Adrenal gland (tissue), 12 donors: Measurements from ENCODE around the gene TMTC4. TPM values are rescaled to one million over a fixed set of nuclear protein-coding genes. Genes with fewer than 3 reads are reported as not detected.

Experiments
- DNase-seq, 7 donors: peaks; one replicate each; pipeline ENCODE4 v3.0.0-alpha.2; 2019 to 2020
- H3K27ac ChIP-seq, 5 donors: fragments of 200-600 bp; sonication (generic) in 4 of 5; 1 replicate in 3 of 5; 2 replicates in 2 of 5; pipeline versions ENCODE4 v1.5.1 to v1.8.0; 2016 to 2020; ENCODE audit warnings: mild to moderate bottlenecking in 1 of 5
- H3K27me3 ChIP-seq: fragments of 200-600 bp; 2 replicates; pipeline ENCODE4 v1.8.0; 2021
- H3K36me3 ChIP-seq, 2 donors: fragments of 200-600 bp; replicated peaks in 1 of 2; 1 replicate in 1 of 2; 2 replicates in 1 of 2; pipeline versions ENCODE4 v1.5.1 to v1.8.0; 2018 to 2022
- H3K4me1 ChIP-seq, 2 donors: fragments of 200-600 bp; replicated peaks in 1 of 2; 1 replicate in 1 of 2; 2 replicates in 1 of 2; pipeline versions ENCODE4 v1.5.1 to v1.8.0; 2018 to 2021
- H3K4me3 ChIP-seq, 4 donors: fragments of 200-600 bp; sonication (generic) in 3 of 4; one replicate each; pipeline ENCODE4 v1.5.1; 2016 to 2018
- H3K9me3 ChIP-seq, 3 donors: fragments of 200-600 bp; sonication (generic) in 1 of 3; replicated peaks in 1 of 3; 1 replicate in 2 of 3; 2 replicates in 1 of 3; pipeline versions ENCODE4 v1.5.1 to v1.8.0; 2016 to 2021
- CTCF ChIP-seq, 6 experiments: fragments of 450-650 bp in 4 of 6; fragments of 200-600 bp in 2 of 6; sonication (generic) in 1 of 6; IDR thresholded peaks; 1 replicate in 5 of 6; 2 replicates in 1 of 6; pipeline versions ENCODE4 v1.5.1 to v1.8.0; 2016 to 2021; ENCODE audit warnings: antibody characterized with exemption in 6 of 6, mild to moderate bottlenecking in 2 of 6, moderate library complexity in 1 of 6
- POLR2A ChIP-seq, 2 donors: fragments of 450-650 bp; IDR thresholded peaks; one replicate each; pipeline ENCODE4 v1.6.1; 2017; ENCODE audit warnings: antibody characterized with exemption in 2 of 2, mild to moderate bottlenecking in 2 of 2, moderate library complexity in 1 of 2
- WGBS, 4 donors: extraction: QIAGEN DNeasy Blood & Tissue Kit in 2 of 4; methylation state at CpG; one replicate each; pipeline versions ENCODE4 v1.1.5 to v1.1.7; 2013 to 2017; 5-methylcytosine and 5-hydroxymethylcytosine counted together
- intact Hi-C, 2 donors: fragments of 100-400 bp; cut with DNase I; formaldehyde crosslinking; loops; one replicate each; pipeline versions ENCODE4 v1.14.1 to v1.15.0; 2022 to 2023
- polyA plus RNA-seq, 3 donors: library from polyadenylated mRNA; stranded (reverse); fragments of 200-250 nt in 2 of 3; fragments of 350-450 nt in 1 of 3; fragmentation: Illumina TruSeq in 1 of 3; extraction: RNeasy Lipid Tissue Mini Kit (QIAGEN cat#74804) in 1 of 3; gene quantifications; one replicate each; pipeline ENCODE4 v1.2.3, GENCODE V29; 2013 to 2014
- total RNA-seq, 9 donors: library from RNA; depleted of rRNA in 4 of 9; stranded (reverse); fragments of >200 nt in 4 of 9; fragments of 120-200 nt in 1 of 9; fragmentation: NEBNext Ultra II Directional in 1 of 9; extraction: Animal tissue kit (Norgen Biotek cat#: 25700) in 1 of 9; gene quantifications; one replicate each; pipeline versions ENCODE4 v1.1.0 to v1.2.4, GENCODE V29; 2013 to 2023
- donor health status: healthy with polysubstance abuse.
- donor health status: Bipolar disorder and iron deficiency.
- donor health status: DM: yes; HTN: yes; CAD: no.
- donor health status: DM: no; HTN: no; CAD: no.
- donor health status: DM: no; HTN: no; CAD: no.
- donor health status: DM: yes; HTN: yes; CAD: no.

The TMTC4 gene
- total and polyA plus RNA-seq, 12 donors = 3.9 to 14.7 (median 9.4) TPM

- Histone ChIP-seq H3K27ac (no peak overlapping the region), H3K4me1 (peaks cover 0 to 14% of the 10 kb centered on the region in 2 donors), H3K4me3 (peak overlapping the region in 1 of 4 donors; percentile 82), H3K9me3 (no peaks in the 10 kb centered on the region), H3K27me3 (no peaks in the 10 kb centered on the region), H3K36me3 (no peaks in the 10 kb centered on the region)
- TF ChIP-seq POLR2A (IDR thresholded peaks at IDR 0.05) = no peak
- no peak for TF ChIP-seq CTCF (IDR thresholded peaks at IDR 0.05)
- intact Hi-C loops = no loop called here
- DNase-seq = no peak
- WGBS, 4 donors = 72 to 80% (median 74%) methylated on average over 6 of the region's 6 CpGs
These were observed 85.3 kb downstream of the TMTC4 start for GRCh38 chr13:100589178-100589725.

GRCh38 chr13:100588331-100589177 is 86.0 kb downstream of the TMTC4 start, which contains the start of gene GGACT:
GGACT (minus strand) TSS chr13:100588789; CDS start chr13:100532591, 56,198 bp downstream.
- 8 to 25% (median 9%) methylated on average over 14 to 82 of the region's 82 CpGs for WGBS, 4 donors
- peaks cover 0 to 9% of the 10 kb centered on the region in 2 donors for H3K4me1 ChIP-seq
- intact Hi-C loops = no loop called here
- TF ChIP-seq CTCF (IDR thresholded peaks at IDR 0.05) (peak in 5 of 6 experiments; percentile 23 to 81 (median 75)), POLR2A (IDR thresholded peaks at IDR 0.05) (peak in 1 of 2 donors; percentile 29)
- DNase-seq = peak; percentile 56 to 79 (median 70)
- peak within 1 kb of the TSS in 4 of 5 donors; percentile 23 to 85 (median 71) for H3K27ac ChIP-seq
- H3K9me3 ChIP-seq = no peaks in the 10 kb centered on the region
- no peaks in the 10 kb centered on the region for H3K27me3 ChIP-seq
- no peaks in the 10 kb centered on the region for H3K36me3 ChIP-seq
- peak within 1 kb of the TSS in 3 of 4 donors; percentile 56 to 82 (median 74) for H3K4me3 ChIP-seq

- intact Hi-C loops = no loop called here
- no peak for DNase-seq
- WGBS, 4 donors = 89 to 96% (median 92%) methylated on average over 5 of the region's 5 CpGs
- no peaks in the 10 kb centered on the region for H3K27me3 ChIP-seq
- H3K9me3 ChIP-seq = no peaks in the 10 kb centered on the region
- no peak overlapping the region for H3K4me3 ChIP-seq
- peaks cover 0 to 9% of the 10 kb centered on the region in 2 donors for H3K4me1 ChIP-seq
- TF ChIP-seq CTCF (IDR thresholded peaks at IDR 0.05) (no peak), POLR2A (IDR thresholded peaks at IDR 0.05) (no peak)
- H3K36me3 ChIP-seq = no peaks in the 10 kb centered on the region
- H3K27ac ChIP-seq = no peak overlapping the region
These were observed 89.7 kb downstream of the TMTC4 start for GRCh38 chr13:100584896-100585295.

GRCh38 chr13:100581504-100581903 is 93.1 kb downstream of the TMTC4 start:
- Histone ChIP-seq H3K27me3 (no peaks in the 10 kb centered on the region), H3K4me1 (no peaks in the 10 kb centered on the region), H3K27ac (no peak overlapping the region), H3K4me3 (no peak overlapping the region), H3K36me3 (no peaks in the 10 kb centered on the region), H3K9me3 (no peaks in the 10 kb centered on the region)
- intact Hi-C loops = no loop called here
- DNase-seq = no peak
- no peak for TF ChIP-seq POLR2A (IDR thresholded peaks at IDR 0.05)
- no peak for TF ChIP-seq CTCF (IDR thresholded peaks at IDR 0.05)
- 93 to 98% (median 96%) methylated on average over 2 of the region's 2 CpGs for WGBS, 4 donors
